Activated T-cell treated with anti-CD3 and anti-CD28 coated beads, Interleukin-2, amount 50 U/mL, for 48 hours (primary cell): ENCODE data around the gene ABCC6.
"Not testable (repeated sequence)": the region's sequence is repeated elsewhere in the genome, so short reads cannot be mapped to it uniquely, and the experiment has no call there.

Experiments used
- DNase-seq, 2 experiments: peaks; one replicate each; pipeline ENCODE4 v3.0.0-alpha.2; 2020

Gene ABCC6

DNA sequence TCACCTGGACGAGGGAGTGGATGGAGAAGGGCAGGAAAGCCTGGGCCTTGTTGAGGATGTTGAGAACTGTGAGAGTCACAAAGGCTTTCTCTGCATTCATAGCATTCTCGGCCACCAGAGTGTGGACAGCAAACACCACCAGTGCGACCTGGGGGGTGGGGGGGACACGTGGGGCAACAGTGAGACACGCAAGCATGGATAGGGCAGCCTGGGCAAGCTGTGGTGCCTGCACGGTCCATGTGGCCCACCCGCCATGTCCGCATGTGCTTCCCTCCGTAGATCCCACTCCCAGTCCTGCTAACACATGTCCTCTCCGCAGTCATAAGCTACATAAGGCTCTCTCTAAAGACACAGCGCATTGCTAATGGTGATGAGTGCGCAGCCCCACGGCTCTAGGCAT, 34.5 kb downstream of the ABCC6 start:
- DNase-seq: no peak

DNA sequence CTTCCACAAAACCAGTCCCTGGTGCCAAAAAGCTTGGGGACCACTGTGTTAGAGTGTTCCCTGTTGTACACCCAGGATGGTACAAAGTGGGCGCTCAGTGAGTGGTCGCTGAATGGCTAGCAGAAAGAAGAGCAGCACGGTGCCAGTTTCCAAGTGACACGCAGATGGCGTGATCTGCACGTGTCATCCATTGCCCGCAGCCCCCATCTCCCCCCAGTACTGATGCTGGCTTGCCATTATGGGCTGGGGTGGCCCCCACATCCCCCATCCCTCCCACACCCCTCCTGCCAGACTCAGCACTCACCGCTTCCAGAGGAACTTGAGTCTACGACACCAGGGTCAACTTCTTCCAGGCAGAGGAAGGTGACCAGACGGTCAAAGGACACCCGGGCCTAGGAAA, 36.5 kb downstream of the ABCC6 start:
- no peak for DNase-seq

DNA sequence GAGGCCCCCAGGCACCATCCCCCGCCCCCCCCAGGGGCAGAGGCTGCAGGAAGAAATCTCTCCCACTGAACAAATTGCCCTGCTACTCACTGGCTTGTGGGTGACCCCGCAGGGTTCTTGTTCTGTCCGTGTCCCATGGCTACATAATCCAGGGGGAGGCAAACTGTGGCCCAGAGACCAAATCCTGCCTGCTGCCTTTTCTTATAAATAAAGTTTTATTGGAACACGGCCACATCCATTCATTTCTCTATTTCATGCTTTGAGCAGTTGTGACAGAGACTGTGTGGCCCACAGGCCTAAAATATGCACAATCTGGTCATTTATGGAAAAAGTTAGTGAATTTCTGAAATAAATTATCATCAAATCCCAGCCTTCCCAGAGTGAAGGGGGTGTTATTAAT, 38.2 kb downstream of the ABCC6 start:
- DNase-seq: no peak

DNA sequence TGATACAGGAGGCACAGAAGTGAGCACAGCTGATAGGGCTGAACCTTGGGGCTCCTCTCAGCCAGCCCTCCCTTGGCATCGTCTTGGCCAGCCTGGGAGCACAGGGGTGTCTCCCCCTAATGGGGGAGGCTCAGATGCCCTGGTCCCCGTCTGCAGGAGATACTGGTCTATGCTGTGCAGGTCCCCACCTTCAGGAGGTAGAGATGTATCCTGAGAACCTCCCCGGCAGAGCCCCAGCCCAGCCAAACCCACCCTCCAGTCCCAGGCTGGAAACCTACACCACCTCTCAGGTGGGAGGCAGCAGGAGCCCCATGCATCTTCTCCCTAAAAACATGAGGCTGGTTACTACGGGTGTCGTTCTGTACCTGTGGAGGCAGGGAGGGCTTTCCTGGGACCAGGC, 38.7 kb downstream of the ABCC6 start:
- no peak for DNase-seq

DNA sequence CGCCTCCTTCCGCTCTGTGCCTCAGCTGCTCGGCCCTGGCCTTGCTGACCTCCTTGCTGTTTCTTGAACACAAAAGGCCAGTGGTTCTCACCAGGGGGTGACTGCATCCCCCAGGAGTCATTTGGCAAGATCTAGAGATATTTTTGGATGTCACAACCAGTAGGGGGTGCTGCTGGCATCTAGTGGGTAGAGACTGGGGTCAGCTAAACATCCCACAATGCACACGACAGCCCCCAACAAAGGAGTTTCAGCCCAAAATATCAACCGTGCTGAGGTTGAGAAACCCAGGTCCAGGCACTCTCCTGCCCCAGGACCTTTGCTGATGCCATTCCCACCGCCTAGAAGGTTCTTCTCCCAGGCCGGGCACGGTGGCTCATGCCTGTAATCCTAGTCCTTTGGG, 39.7 kb downstream of the ABCC6 start:
- no peak for DNase-seq

DNA sequence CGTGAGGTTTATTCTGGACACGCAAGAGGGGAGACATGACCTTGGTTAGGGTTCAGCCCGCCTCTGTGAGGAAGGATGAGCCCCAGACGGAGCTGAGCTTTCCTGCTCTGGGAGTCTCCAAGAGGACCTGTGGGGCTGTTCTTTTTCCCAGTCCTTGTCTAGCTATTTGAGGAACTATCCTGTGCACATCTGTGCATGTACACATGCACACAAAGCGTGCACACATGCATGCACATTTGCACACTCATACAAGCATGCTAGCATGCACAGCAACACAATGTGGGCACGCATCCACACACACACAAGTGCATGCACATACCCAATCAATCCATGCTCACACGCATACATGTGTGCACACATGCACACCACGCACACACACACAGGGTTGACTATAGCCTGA, 40.4 kb downstream of the ABCC6 start:
- DNase-seq: no peak

DNA sequence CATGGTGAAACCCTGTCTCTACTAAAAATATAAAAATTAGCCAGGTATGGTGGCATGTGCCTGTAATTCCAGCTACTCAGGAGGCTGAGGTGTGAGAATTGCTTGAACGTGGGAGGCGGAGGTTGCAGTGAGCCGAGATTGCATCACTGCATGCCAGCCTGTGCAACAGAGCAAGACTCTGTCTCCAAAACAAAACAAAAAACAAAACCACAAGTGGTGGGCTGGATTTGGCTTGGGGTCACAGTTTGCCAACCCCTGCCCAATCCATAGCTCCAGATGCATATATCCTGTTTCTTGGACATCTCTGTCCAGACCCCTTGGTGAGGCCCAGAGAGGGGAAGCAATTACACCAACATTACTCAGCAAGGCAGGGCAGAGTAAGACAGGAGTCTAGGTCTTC, 41.5 kb downstream of the ABCC6 start:
- not testable (repeated sequence) for DNase-seq

DNA sequence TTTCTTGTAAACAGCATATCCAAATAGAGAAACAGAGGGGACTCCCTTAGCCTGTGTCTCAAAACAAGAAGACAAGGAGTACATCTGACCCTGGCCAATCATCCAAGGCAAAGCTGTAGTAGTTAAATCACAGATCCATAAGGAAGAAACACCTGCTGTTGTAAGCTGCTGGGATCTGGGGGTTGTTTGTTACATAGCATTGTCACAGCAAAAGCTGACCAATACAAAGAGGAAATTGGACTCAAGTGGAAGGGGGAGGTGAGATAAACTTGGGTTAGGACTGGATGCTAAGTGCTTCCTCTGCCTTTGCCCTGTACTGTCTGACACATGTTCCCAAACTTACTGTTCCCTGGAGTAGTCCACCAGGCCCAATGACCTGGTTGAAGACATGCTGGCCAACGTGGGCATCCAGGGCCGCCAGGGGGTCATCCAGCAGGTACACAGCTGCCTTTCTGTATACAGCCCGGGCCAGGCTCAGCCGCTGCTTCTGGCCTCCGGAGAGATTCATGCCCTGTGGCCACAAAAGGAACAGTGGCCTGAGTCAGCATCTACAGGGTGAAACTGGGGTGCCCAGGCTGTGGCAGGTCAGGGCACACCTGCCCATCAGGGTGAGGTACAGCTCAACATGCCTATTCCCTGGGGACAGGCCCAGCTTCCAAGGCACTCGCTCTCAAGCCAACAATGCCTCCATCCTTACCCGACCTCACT, 44.7 kb downstream of the ABCC6 start:
- no peak for DNase-seq

DNA sequence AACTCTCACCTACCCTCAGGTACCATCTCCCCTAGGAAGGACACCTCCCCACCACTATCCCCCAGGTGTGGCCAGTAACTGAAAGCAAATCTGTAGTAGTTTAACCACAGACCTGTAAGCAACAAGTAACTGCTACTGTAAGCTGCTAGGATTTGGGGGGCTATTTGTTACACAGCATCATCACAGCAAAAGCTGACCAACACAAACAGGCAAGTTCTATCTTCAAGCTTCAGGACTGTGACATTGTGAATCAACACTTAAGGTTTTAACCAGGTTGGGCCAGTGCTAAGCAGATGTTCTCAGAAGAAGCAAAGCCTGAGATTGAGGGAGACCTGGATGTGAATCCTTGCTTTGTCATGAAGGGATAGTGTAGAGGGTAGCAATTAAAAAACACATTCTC, 47.0 kb downstream of the ABCC6 start:
- no peak for DNase-seq

DNA sequence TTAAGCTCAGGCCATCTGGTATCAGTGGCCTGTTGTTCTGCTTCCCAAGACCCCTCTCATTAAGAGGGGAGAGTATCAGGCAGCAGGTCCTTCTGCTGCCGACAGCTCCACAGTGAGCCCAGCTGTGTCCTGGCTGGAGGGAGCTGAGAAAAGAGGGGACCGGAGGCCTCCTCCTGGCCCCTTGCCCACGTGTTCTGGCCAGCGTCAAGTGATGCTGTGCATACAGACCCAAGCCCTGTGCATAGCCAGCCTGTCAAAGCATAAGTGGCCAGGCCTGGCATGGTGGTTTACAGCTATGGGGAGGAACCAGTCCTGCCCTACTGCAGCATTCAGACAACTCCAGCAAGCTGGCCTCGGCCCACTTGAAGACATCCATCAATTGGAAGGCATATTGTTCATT, 48.0 kb downstream of the ABCC6 start:
- DNase-seq: no peak

DNA sequence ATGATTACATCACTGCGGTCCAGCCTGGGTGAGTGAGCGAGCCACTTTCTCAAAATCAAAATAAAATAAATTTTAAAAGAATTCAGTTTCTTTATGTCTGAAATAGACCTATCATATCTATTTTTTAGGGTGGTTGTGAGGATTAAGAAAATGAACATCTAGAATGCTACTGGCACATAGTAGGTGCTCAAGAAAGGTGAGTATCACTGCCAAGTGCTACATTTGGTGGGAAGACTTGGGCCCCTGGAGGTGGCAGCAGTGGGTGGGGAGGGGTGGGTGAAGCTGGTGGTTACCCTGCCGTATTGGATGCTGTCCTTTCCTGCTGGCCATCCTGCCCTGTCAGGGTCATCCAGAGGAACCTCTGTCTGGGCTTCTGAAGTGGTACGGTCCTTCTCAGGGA, 50.3 kb downstream of the ABCC6 start:
- no peak for DNase-seq

DNA sequence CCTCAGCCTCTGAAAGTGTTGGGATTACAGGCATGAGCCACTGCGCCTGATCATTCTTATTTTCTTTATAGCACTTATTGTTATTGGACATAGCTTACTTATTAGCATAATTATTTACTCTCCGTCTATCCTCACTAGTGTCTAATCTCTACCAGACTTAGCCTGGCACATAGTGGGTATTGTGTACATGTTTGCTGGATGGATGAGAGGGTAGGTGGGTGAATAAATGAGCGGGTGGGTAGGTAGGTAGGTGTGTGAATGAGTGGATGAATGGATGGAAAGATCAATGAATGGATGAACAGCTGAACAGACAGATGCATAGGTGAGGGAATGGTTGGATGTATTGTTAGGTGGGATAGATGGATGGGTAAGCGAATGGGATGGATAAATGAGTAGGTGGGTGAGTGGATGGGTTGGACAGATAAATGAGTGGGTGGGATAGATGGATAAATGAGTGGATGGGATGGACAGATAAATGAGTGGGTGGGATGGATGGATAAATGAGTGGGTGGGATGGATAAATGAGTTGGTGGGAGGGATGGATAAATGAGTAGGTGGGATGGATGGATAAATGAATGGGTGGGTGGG, 51.9 kb downstream of the ABCC6 start:
- DNase-seq: no peak

DNA sequence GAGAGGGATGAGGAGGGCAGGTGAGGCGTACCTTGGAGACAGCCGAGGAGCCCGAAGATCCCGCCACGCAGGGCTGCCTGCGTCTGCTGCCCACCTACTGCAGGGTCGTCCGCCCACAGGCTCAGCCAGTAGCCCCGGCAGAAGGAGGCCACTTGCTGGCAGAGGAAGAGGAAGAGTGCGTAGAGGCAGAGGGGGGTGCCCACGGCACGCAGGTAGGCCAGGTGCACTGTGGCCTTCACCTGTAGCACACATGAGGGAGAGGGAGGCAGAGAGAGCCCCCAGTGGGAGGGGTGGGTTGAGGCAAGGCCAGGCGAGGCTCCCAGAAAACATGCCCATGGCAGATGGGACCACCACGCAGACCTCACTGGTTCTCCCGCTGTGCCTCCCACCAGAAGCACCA, 53.7 kb downstream of the ABCC6 start:
- DNase-seq: no peak

DNA sequence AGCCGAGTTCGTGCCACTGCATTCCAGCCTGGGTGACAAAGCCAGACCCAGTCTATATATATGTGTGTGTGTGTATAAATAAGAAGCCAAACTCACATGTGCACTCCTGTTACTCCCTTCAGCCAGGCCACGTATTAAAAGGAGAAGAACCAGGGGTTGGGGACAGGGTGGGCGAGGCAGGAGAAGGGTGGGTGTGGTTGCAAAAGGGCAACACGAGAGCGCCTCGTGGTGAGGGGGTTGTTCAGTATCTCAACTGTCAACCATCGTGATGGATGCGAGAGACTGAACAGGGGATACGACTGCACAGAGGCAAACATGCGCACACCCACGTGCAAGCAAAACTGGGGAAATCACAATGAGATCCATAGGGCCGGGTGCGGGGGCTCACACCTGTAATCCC, 54.9 kb downstream of the ABCC6 start:
- DNase-seq: no peak

DNA sequence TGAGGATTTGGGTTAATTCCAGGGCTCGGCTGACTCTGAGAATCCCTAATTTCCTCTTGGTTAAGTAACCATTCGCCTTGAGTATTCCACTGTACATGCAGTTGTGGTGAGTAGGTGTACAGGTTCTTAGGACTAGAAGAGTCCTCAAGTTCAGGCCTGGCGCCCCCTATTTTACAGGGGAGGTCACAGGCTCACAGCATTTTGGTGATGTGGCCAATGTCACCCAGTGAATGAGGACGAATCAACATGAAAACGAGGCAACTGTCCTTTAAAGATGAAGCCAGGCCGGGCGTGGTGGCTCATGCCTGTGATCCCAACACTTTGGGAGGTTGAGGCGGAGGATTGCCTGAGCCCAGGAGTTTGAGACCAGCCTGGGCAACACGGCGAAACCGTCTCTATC, 55.4 kb downstream of the ABCC6 start:
- no peak for DNase-seq

DNA sequence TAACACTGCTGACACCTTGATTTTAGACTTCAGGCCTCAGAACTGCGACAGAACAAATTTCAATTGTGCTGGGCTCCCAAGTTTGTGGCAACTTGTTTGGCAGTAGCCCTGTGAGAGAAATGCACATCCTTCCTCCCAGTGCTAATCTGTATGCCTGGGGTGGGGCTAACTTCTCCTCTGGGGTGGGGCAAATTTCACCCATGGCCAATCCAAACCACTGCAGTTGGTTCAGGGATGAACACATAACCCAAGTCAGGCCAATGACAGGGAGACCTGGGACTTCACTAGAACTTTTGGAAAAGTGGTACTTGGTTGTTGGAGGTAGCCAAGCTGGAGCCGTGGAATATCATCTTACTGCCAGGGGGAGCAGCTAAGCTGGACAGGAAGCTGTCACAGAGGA, 56.3 kb downstream of the ABCC6 start:
- no peak for DNase-seq

DNA sequence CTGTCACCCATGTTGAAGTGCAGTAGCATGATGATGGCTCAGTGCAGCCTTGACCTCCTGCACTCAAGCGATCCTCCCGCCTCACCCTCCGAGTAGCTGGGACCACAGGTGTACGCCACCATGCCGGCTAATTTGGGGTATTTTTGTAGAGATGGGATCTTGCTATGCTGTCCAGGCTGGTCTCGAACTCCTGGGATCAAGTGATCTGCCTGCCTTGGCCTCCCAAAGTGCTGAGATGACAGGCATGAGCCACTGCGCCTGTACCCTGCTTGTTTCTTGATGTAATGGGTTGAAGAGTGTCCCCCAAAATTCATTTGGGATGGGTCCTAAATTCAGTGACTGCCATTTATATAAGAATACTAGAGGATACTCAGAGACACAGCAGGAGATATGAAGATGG, 57.2 kb downstream of the ABCC6 start:
- no peak for DNase-seq

DNA sequence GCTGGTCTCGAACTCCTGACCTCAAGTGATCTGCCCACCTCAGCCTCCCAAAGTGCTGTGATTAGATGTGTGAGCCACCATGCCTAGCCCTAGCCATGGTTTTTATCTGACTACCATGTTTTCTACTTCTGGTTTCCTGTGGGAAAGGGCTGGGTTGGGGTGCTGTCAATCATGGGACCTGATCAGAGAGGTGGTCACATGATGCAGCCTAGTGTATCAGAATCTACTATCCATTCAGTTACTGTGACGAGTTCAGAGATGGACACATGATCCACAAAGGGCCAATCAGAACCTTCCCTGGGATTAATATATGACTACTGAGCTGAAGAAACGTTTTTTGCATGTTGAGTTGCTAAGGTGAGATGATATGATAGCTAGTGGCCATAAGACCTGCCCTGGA, 59.1 kb downstream of the ABCC6 start:
- no peak for DNase-seq

DNA sequence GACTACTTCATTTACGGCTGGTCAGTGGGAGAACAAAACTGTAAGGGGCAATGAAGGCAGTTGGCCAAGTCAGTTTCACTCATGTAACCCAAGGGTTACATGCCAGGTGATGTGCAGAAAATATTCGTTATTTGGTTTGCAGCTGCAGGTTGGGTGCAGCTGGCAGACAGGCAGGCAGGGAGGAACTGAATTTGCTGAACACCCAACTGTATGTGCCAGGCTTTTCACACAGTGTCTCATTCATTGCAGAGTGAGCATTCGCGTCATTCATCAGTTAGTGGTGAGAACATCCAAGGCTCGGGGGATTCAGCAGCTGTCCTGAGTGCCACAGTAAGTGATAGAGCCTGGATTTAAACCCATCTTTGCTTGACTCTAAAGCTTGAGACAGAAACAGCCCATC, 59.7 kb downstream of the ABCC6 start:
- DNase-seq: no peak

DNA sequence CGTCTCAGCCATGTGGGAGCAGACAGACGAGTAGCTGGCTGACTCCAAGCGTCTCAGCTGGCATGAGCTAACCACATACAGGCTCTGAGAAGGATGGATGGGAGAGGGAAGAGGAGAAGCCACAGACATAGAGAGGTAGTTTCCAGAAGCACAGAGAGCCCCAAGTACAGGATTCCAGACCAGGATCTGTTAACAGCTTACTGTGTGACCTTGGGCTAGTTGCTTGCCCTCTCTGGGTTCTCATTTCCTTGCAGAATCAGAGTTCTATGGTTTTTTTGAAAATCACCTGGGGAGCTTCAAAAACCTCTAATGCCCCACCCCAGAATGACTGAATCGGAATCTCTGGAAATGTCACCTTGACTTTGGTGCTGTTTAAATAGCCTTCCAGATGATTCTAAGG, 60.2 kb downstream of the ABCC6 start:
- DNase-seq: no peak

DNA sequence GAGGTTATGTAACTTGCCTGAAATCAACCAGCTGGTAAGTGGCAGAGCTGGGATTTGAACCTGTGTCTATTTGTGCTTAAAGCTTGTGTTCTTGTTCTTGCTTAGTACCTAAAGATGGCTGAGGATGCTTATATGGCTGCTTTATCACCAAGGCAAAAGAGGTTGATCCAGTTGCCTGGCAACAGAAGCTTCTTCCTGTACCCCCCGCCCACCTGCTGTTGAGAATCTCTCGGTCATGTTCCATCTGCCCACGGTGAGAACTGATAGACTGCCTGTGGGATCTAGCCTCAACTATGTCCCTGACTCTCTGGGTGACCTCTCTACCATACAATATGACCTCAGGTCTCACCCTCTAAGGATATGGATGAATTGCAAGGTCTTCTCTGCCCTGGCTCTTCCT, 60.7 kb downstream of the ABCC6 start:
- DNase-seq: no peak

DNA sequence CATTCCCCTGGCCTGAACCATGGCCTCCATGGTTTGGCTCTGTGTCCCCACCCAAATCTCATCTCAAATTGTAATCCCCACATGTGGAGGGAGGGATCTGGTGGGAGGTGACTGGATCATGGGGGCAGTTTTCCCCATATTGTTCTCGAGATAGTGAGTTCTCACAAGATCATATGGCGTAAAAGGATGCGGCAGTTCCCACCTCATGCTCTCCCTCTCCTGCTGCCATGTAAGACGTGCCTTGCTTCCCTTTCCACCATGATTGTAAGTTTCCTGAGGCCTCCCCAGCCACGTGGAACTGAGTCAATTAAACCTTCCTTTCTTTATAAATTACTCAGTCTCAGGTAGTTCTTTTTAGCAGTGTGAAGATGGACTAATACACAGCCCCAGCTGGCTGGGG, 61.5 kb downstream of the ABCC6 start:
- not testable (repeated sequence) for DNase-seq

DNA sequence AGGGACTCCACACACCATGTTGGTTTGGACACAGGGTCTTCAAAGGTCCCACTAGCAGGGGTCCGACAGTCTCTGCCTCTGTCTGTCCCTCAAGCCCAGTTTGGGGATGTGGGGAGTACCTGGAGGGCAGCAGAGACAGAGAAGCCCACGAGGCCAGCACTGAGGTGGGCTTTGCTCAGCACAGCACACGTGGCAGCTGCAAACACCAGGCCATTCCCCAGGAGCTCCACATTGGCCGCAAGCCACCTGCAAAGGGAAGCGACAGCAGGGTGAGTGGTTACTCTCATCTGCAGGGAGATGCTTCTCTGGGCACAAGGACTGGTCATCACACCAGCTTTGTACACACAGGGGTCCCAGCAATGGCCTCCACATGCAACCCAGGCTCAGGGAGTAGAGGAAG, 62.0 kb downstream of the ABCC6 start:
- DNase-seq: no peak

DNA sequence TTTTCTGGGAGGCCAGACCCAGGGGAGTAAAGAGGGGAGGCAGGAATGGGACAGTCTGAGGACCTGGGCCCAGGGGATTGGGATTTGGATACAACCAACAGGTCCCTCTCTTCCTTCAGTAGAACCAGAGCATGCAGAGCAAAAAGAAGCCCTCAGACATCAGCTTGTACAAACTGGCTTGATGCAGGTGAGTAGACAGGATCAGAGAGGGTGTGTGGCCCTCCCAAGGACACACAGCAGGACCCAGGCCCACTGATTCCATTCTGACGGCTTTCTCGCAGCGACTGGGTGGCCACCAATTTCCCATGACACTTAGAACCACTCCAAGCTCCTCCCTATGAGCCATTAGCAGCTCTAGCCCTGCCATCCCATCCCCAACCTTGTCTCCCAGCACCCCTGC, 63.6 kb downstream of the ABCC6 start:
- DNase-seq: no peak

DNA sequence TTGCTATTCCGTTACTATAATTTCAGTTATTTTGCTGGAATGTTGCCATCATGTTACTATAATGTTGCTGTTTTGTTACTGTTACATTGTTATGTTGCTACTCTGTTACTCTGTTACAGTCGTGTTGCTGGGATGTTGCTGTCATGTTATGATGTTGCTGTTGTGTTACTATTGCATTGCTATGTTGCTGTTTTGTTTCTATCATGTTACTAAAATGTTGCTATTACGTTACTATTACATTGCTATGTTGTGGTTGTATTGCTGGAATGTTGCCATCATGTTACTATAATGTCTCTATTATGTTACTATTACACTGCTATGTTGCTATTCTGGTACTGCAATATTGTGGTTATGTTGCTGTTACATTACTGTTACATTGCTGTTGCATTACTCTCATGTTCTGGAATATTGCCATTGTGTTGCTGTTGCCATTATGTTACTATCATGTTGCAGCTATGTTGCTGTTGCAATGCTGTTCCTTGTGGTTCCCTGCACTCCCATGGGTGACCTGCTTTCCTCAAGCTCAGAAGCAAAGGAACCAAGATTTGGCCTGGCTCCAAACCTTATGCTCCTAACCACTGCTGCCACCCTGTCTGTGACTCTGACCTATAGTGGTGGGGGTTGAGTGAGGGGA, 64.4 kb downstream of the ABCC6 start:
- DNase-seq: no peak
